Measurements from ENCODE around the gene TSPOAP1.

Gene TSPOAP1

GRCh38 chr17:58277802-58278595, 50.6 kb downstream of the TSPOAP1 start:
- no peak for DNase-seq (ENCODE audit: low spot score)

- no peak for DNase-seq (ENCODE audit: low spot score)
These were observed 51.3 kb downstream of the TSPOAP1 start for GRCh38 chr17:58277107-58277801.

GRCh38 chr17:58276423-58276822, 52.2 kb downstream of the TSPOAP1 start:
- DNase-seq (ENCODE audit: low spot score): no peak

- DNase-seq (ENCODE audit: low spot score): no peak
These were observed 53.2 kb downstream of the TSPOAP1 start for GRCh38 chr17:58275417-58275816.

GRCh38 chr17:58273453-58274104, 55.0 kb downstream of the TSPOAP1 start:
- DNase-seq (ENCODE audit: low spot score): no peak

- DNase-seq (ENCODE audit: low spot score): no peak
These were observed 56.0 kb downstream of the TSPOAP1 start for GRCh38 chr17:58272367-58273280.

GRCh38 chr17:58271216-58271931, 57.2 kb downstream of the TSPOAP1 start:
- DNase-seq (ENCODE audit: low spot score): no peak

GRCh38 chr17:58270476-58271215, 57.9 kb downstream of the TSPOAP1 start:
- DNase-seq (ENCODE audit: low spot score): no peak

GRCh38 chr17:58269557-58270291, 58.9 kb downstream of the TSPOAP1 start:
- DNase-seq (ENCODE audit: low spot score): no peak

- no peak for DNase-seq (ENCODE audit: low spot score)
These were observed 59.6 kb downstream of the TSPOAP1 start for GRCh38 chr17:58268774-58269556.

- no peak for DNase-seq (ENCODE audit: low spot score)
These were observed 60.3 kb downstream of the TSPOAP1 start for GRCh38 chr17:58268326-58268725.

- DNase-seq (ENCODE audit: low spot score): no peak
These were observed 61.0 kb downstream of the TSPOAP1 start for GRCh38 chr17:58267347-58268324.

- DNase-seq (ENCODE audit: low spot score): no peak
These were observed 62.4 kb downstream of the TSPOAP1 start for GRCh38 chr17:58265902-58266875.

- no peak for DNase-seq (ENCODE audit: low spot score)
These were observed 63.3 kb downstream of the TSPOAP1 start for GRCh38 chr17:58265271-58265670.

GRCh38 chr17:58264407-58265103, 64.0 kb downstream of the TSPOAP1 start:
- no peak for DNase-seq (ENCODE audit: low spot score)

- DNase-seq (ENCODE audit: low spot score): no peak
These were observed 64.8 kb downstream of the TSPOAP1 start for GRCh38 chr17:58263773-58264172.

Measured in RKO (cell line).